Left kidney (tissue), 2 donors: ENCODE measurements around the gene FOXP4. TPM values are rescaled to one million over a fixed set of nuclear protein-coding genes. Genes with fewer than 3 reads are reported as not detected.

Experiments
- DNase-seq: peaks from one replicate; pipeline ENCODE4 v3.0.0-alpha.2; 2013
- polyA plus RNA-seq: library from polyadenylated mRNA; unstranded; fragments of 120-200 nt; gene quantifications from one replicate; pipeline ENCODE4 v1.2.1, GENCODE V29; 2013; ENCODE audit not compliant: insufficient read length

Gene FOXP4
- polyA plus RNA-seq, 1 donor, result 29.3 TPM

DNA sequence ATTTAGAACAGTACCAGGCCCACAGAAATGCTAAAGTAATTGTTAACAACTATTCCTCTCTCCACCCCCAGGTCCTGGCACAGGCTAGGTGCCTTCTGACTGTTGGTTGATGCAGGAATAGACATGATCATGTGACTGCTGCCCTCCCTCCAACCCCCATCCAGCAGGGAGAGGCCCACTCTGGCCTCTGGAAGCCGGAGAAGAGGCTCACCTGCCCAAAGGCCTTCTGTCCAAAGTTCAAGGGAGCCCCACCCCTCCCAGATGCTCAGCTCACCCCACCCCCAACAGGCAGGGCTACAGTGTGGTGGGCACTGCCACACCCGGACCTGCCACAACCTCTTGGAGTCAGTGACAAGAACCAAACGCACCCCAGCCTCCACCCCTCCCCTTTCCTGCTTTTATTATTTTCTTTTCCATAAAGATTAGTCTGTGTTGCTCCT lies 26.9 kb upstream of the FOXP4 start:
- no peak for DNase-seq

DNA sequence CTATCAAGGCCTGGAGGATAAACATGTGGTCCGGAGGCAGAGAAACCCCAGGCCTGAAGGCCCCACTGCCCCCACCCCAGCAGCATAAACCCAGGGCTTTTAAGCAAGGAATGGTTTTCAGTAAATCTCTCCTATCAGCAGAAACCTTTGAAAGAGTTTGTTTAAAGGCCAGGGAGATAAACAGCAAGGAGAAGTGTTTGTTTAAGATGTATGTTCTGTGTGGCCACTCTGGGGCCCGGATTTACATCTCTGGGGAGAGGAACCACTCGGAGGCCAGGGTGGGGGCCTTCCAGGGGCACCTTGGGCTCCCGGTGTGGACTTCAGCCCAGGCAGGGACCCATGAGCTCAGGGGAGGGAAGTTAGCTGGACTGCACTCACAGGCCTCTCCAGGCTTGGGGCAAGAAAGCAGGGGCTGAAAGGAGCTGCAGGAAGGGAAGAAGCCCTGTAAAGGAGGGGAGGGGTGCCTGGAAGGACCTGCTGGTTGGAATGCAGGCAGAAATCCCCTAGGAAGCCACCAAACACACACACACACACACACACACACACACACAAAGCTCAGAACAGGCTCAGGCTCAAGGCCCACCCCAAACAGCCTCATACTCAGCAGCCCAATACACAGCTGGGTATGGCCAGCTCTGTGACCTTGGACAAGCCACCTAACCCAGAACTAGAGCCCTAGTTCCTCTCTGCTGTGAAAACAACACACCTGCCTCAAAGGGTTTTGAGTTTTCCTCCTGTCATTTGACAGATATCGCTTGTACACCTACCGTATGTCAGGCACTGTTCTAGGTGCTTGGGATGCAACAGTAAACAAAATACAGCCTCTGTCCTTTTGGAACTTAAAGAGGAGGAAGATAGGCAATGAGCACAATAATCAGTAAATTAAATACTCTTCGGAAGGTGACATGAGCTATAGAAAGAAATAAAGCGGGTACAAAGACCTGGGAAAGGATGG lies 26.2 kb upstream of the FOXP4 start:
- no peak for DNase-seq

DNA sequence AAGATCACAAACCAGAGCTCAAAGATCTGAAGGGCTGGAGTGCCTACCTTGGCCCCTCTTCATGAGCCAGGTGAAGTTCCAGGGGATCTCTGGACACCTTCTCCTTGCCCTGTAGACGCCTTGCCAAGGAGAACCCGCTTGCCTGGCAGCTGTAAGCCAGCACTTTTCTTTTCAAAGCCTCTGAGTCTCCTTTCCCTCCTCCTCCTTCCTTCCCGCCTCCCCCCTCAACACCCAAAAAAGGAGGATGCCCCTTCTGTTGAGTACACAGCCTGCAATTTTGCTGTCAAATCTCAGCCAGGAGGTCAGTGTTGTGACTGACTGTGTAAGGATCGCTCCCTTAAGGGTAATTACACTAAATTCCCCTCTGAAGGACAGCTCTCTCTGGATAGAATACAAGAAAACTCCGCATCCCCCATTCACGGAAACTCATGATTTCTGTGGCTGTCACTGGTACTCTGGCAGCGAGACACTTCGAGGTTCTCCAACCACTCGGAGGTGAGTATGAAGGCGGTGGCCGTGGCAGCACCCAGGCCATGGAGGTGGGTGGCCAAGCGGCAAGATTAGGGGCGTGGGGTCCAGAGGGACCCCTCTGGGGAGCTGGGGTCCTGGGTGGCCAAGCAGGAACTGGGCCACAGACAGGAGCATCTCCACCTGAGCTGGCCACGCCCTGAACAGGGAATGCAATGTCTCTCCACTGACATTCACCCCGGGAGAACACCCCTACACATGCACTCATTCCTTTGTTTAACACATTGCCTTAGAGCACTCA lies 23.2 kb upstream of the FOXP4 start:
- DNase-seq, result no peak

DNA sequence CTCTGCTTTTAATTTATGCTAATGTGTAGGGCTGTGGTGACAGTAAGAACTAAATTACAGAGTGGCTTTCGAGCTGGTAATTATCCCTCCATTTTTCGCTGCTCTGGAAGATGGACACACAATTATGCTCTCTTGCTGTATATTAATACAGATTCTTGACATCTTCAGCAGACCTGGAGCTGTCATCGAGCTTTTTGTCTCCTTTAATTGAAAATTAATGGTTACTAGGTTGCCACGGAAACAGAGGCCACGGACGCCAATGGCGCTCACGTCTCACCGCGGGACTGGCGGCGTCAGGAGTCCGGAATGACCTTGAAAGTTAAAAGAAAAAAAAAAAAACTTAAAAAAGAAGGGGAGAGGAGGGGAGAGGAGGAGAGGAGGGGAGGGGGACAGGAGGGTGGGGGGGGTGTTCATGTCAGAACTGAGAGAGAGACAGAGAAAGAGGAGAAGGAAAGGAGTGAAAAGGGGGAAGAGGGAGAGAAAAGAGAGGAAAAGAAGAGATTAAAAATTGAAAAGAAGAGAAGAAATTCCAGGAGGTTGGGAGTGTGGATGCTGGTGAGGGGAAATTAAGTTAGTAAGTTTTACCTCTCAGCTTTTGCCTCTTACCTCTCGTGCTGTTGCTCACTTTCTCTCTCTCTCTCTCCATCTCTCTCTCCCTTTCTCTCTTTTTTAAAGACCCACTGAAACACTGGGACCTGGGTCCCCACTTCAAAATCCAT lies 22.1 kb upstream of the FOXP4 start:
- DNase-seq, result no peak

DNA sequence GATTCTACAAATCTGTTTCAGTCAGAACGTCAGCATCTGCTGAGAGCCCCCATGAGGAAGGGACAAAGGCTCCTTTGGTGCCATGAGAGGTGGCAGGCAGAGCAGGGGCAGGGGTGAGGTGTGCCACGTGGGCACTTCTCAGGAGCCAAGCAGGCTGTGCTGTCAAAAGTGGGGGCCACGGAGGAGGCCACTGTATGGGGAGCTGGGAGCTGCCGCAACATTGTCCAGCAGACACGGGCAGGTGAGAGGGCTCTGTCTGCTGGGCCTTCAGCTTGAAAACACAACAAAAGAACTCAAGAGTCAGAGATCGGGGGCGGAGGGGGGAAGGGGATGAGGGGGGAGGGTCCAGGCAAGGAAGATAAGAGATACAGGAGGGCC lies 21.6 kb upstream of the FOXP4 start:
- no peak for DNase-seq

DNA sequence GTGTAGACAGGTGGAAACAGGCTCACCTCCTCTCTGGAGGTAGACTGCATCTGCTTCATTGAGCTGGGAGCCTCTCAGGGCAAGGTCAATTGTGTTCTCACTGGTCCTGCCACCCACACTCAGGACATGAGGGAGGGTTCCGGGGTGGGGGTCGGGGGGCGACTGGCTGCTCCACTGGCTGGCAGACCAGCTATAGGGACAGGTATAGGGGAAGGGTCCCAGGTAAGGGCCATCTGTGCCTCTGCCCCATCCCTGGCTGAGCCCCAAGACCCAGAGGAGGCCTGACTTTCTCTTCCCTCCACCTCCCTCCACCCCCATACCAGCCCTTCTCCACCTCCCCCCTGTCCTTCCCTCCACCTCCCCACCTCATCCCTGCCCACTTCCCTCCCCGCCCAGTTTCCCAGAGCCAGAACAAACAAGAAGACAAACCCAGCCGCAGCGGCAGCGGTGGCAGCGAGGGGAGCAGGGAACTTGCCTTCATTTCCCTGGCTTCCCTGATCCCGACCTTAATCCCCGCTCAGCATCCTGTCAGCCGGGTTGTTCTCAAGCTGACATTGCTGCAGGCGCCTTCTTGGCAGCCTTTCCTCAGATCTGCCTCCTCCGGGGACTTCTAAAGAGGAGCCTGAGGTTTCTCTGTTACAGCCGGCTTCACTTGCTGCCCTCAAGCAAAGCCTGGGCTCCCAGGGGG lies 18.3 kb upstream of the FOXP4 start:
- no peak for DNase-seq

DNA sequence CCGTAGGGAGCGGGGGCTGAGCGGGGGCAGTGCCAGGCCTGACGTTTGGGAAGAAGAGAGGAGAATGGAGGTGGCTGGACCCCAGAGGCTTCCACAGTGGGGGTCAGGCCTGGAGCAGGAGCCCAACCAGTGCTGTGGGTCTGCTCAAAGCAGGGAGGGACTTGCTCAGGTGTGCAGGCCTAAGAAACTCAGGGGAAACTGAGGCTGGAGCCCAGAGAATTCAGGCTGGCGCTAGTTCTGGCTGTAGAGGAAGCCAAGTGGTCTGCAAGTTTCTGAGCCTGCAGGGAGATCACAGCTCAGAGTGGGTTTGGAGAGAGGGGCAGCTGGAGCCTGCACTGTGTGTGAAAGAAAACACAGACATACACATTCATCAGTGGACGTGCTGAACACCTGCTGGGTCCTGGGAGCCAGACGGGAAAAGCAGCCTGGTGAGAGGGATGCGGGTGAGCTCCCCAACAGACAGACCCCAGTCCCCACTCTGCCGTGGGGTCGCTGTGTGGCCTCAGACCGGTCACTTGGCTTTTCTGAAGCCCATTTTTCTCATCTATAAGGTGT lies 17.7 kb upstream of the FOXP4 start:
- DNase-seq, result no peak

DNA sequence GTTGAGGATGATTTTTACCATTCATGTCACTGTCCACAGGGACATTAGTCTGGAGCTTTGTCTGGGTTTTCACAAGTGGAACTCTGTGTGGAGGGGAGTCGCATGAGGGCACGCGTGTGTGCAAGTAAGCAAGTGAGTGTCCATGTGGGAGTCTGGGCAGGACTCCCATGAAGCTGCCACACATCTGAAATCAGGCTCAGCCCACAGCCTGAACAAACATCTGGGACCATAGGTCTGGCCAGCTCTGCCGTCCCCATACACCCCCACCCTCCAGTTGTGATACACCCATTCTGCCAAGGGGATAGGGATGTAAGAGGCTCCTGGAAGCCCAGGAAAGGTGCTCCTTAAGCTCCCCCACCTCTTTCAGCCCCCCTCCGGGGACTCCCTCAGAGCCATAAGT lies 17.1 kb upstream of the FOXP4 start:
- DNase-seq, result no peak

DNA sequence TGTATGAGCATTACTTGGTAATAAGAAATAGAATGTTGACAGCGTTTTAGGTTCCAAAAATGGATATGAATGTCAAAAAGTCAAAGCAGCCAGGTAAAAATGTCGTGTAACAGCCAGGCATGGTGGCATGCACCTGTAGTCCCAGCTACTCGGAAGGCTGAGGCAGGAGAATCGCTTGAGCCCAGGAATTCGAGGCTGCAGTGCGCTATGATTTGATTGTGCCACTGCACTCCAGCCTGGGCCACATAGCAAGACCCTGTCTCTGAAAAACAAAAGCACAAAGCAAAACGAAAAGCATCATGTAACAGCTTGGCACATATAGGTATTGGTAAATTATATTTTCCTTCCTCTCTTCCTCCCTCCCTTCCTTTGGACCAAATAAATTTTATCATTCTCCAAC lies 16.2 kb upstream of the FOXP4 start:
- no peak for DNase-seq

DNA sequence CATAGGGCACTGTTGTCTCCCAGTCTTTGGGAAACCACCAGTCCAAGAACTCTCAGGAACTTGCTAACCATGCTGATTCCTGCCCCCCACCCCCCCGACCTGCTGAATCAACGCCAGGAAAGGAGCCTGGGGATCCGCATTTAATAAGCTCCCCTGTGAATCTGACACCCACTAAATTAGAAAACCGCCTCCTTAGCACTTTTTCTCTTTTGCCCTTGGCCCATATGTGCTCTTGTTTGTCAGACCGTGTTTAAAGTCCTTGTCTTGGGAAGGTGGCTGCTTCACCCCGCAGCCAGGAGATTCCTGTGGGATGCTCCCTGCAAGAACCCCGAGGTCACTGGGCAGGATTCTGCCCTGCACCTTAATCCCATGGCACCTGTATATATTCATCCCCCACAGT lies 15.7 kb upstream of the FOXP4 start:
- DNase-seq, result no peak

DNA sequence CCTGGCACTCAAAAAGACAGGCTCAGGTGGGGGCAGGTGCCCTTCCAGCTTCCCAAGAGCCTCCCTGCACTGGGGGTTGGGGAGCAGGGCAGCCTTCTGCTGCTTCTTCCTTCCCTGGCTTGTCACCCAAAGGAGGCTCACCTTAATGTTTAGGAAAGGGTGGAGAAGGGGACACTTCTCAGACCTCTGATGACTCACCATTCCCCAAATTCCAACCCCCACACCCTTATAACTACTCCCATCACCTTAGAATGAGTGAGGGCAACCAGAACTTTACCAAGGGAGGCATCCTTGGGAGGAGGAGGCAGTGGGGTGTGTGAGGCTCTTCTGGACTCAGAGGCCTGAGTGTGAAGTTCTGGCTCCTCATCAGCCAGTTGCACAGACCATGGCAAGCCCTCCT lies 15.2 kb upstream of the FOXP4 start:
- DNase-seq, result no peak

DNA sequence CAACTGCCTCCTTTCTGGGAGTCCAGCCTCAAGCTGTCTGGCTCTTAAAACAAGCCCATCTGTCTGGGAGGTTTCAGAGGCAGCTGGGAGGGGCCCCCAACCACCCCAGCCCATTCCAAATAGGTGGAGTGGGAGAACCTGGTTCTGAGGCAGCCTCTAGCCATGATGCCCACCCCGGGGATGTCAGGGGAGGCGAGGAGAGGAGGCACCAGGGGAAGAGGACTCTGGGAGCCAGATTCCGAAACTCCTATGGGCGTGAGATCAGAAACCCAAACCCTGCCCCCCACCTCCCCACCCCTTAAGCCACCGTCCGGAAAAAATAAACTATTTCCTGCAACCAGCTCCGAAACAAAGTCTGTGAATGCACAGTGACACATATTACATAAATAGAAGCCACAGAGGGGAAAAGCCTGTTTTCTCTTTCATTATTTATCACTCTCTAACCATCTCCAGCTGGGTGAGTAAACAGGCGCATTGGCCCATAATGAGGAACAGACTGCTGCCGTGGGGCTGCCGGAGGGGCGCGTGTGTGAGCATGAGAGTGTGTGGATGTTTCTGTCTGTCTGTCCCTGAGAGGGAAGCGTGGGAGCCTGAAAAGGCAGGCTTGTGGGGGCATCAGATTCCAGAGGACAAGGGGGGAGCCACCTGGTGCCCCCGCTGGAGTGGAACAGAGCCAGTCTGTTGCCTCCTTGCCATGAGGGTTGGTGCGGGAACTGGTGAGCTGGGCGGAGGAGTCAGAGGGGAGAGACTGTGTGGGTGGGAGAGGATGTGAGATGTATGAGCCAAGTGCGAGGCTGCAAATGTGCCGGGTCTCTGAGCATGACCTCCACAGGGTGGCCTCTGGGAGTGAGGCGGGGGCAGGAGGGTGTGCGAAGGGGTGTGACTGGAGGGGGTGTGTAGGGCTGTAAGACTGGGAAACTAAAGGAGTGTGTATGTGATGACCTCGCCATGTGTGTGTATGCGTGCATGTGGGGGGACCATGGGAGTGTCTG lies 14.3 kb upstream of the FOXP4 start:
- peak; percentile 60 for DNase-seq

DNA sequence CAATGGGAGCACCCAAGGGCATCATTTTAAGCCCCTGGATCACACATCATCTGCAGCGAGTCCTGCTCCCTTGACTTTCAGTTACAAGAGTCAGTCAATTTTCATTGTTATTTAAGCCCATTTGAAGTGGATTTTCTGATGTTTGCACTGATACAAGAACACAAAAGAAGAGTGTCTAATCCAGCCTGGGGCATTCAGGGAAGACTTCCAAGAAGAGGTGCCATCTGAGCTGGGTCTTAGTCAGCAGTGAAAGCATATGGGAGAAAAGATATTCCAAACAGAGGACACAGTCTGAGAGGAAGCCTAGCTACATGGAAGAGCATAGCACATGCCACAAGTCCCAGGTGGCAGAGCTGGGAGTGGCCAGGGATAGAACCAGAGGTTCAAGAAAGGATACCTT lies 10.4 kb upstream of the FOXP4 start:
- DNase-seq, result no peak

DNA sequence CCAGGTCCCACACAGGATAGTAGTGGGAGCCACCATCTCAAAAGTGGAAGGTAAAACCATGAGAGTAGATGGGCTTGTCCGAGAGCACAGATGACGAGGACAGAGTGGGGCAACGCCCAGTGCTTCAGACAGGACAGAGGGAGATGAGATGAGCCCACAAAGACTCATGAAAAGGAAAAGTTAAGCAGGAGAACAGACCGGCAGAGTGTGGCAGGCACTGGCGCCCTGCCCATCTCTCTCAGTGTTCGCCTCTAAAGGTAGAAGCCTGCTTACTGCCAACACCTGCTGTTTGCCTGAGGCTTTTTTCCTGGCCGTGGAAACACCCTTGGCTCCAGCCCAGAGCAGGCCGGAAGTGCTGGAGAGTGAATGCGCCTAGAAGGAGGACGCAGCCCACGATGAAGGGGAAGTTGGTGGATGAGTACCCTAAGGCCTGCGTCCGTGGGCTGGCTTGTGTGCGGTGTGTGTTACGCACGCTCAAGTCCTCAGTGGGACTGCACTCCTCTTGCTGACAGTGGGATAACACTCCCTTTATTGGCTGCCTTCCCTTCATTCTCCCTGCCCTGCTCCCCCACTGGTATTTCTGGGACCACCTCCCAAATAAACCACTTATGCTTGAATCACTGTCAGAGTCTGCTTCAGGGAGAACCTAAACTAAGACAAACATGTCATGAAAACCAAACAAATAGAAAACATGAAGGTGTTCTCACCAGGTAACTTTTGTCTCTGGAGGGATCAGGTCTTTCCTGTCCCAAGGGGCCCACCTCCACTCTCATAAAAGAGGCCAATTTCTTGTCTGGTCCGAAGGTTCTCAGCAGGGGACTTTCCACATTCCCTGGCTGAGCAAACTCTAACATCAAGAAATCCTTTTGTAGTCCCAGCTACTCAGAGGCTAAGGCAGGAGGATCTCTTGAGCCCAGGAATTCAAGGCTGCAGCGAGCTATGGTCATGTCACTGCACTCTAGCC lies 9.1 kb upstream of the FOXP4 start:
- DNase-seq, result no peak

DNA sequence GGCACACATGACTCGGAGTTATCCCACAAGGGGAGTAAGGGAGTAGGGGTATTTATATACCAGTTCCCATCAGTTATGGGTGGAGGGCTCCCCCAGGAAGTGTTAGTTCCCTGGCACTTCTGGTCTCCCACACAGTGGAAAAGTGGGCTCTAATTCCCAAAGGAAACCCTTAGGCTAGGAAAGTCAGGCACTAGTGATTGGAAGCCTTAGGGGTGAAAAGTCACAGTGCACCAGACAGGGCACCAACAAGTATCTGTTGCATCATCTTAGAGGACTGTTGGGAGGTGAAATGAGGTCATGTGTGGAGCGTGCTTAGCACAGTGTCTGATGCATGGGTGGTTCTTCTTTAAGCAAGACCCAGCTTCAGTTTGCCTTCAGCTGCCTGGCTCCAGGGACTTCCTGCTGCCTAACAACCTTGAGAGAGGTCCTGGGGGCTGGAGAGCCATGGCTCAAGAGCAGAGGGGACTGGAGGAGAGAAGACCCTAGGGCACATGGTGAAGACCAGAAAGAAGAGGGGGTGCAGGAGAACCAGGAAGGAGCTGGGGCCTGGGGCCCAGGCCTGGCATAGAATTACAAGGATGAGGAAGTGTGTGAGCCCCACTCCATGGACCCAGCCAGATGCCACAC lies 7.5 kb upstream of the FOXP4 start:
- DNase-seq, result no peak

DNA sequence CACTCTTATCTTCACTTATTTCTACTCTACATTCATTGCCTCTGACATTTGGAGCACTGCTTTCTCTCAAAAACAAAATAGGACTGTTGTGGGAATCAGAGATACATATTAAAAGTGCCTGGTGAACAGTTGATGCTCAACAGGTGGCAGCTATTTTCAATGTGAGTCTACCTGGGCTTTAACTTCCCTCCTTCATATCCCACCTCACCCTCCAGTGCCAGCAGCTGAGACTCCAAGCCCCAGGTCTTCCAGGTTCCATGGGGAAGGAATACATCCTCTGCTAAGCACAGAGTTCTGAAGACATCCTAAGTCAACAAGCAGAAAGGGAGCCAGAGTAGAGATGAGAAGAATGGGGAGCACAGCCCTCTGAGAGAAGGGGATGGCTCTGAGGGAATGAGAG lies 7.0 kb upstream of the FOXP4 start:
- DNase-seq, result no peak

DNA sequence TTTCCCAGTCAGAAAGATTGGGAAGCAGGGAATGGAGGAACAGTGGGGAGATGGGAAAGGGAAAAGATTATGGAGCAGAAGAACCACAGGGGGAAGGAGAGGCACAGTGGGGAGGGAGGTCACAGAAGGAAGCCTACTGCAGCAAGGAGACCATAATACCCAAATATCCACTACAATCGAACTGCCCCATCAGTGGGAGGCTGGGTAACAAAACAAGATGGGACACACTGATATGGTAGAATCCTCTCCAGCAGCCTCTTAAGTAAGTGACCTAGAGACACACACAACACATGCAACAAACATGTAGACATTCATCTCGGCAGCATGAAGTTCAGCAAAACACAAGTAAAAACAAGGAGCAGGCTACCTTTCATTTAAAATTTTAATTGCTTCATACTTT lies 4.8 kb upstream of the FOXP4 start:
- no peak for DNase-seq

DNA sequence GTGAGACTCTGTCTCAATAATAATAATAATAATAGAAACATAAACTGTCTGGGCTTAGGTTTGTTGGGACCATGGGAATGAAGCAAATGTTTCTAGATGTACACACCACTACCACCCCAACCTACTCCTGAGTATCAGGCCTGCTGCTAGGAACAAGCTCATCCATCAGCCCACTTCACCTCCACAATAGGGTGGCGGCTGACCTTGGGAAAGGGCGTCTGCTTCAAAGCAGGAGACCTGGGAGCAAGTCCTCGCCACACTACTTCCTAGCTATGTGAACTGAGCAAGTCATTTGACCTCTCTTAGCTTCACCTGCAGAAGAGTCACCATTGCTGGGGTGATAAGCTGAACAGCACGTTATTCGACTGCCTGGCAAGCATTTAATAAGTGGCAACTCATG lies 3.1 kb upstream of the FOXP4 start:
- DNase-seq, result no peak

DNA sequence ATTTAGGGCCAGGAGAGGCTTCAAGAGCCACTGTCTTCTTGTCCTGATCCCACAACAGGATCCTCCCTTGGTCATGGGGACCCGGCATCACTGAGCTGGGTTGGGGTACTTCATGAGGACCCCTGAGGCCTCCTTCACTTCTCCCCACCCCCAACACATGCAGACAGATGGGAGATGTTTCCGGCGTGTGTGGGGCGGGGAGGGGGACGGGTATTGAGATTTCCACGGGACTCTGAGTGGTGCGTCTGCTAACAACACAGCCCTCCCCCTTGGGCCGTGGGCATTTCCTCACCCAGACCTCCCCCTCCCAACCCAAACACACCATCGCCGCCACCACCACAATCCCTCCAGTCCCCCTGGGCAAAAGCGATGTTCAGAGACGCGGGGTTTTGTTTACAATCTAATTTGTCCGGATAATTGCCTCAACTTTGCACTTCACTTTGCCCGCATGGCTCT lies 906 bp upstream of the FOXP4 start:
- DNase-seq, result no peak
